H1 (cell line): ENCODE measurements around the gene DUSP1. TPM values are rescaled to one million over a fixed set of nuclear protein-coding genes. Genes with fewer than 3 reads are reported as not detected.

Source experiments
- CBX5 ChIP-seq: fragments of 300-800, 300-1000 bp; sonication (generic); IDR thresholded peaks from 2 replicates; pipeline ENCODE4 v1.7.1; 2016; ENCODE audit warnings: antibody characterized with exemption, low read length, low read depth
- CEBPB ChIP-seq: IDR thresholded peaks from 2 replicates; pipeline ENCODE4 v1.6.1; 2012; ENCODE audit warnings: low read depth, low read length
- CHD7 ChIP-seq: fragments of 300-600 bp; sonication (generic); IDR thresholded peaks from 2 replicates; pipeline ENCODE4 v1.7.1; 2012; ENCODE audit warnings: low read length, moderate library complexity, mild to moderate bottlenecking, inconsistent platforms; ENCODE audit not compliant: insufficient replicate concordance
- FOSL1 ChIP-seq: IDR thresholded peaks from 2 replicates; pipeline ENCODE4 v1.6.1; 2011; ENCODE audit warnings: mild to moderate bottlenecking, low read depth, low read length, moderate library complexity; ENCODE audit not compliant: insufficient read depth
- NANOG ChIP-seq: IDR thresholded peaks from 2 replicates; pipeline ENCODE4 v1.6.1; 2011; ENCODE audit warnings: low read length, low read depth, mild to moderate bottlenecking, inconsistent platforms; ENCODE audit not compliant: insufficient read depth, poor library complexity, severe bottlenecking
- POLR2A ChIP-seq, 2 experiments: IDR thresholded peaks; 1 replicate in 1 of 2; 2 replicates in 1 of 2; pipeline ENCODE4 v1.6.1; 2011; ENCODE audit warnings: low read depth in 2 of 2, low read length in 2 of 2, mild to moderate bottlenecking in 2 of 2; ENCODE audit errors: control extremely low read depth in 1 of 2
- POU5F1 ChIP-seq: IDR thresholded peaks from 2 replicates; pipeline ENCODE4 v1.6.1; 2011; ENCODE audit warnings: low read depth, mild to moderate bottlenecking, low read length, moderate library complexity
- RBBP5 ChIP-seq: IDR thresholded peaks from 2 replicates; pipeline ENCODE4 v1.7.1; 2012; ENCODE audit warnings: low read depth, mild to moderate bottlenecking, inconsistent platforms, low read length, moderate library complexity, borderline replicate concordance
- SP2 ChIP-seq: IDR thresholded peaks from 2 replicates; pipeline ENCODE4 v1.6.1; 2012; ENCODE audit warnings: mild to moderate bottlenecking, low read length, inconsistent platforms
- SP4 ChIP-seq: IDR thresholded peaks from 2 replicates; pipeline ENCODE4 v1.6.1; 2012; ENCODE audit warnings: low read length, inconsistent platforms
- TAF1 ChIP-seq: IDR thresholded peaks from 2 replicates; pipeline ENCODE4 v1.6.1; 2011; ENCODE audit warnings: mild to moderate bottlenecking, low read depth, low read length
- TEAD4 ChIP-seq: IDR thresholded peaks from 2 replicates; pipeline ENCODE4 v1.6.1; 2012; ENCODE audit warnings: low read depth, low read length, inconsistent platforms, mixed read lengths
- polyA plus RNA-seq, 7 experiments: library from polyadenylated mRNA; depleted of rRNA in 3 of 7; stranded (reverse) in 5 of 7; unstranded in 2 of 7; fragments of >200 nt in 5 of 7; fragments of 200-250 nt in 2 of 7; gene quantifications; 1 replicate in 5 of 7; 2 replicates in 1 of 7; 4 replicates in 1 of 7; pipeline versions ENCODE4 v1.2.1 to v1.2.3, GENCODE V29; 2011 to 2013; ENCODE audit warnings: missing spikeins in 2 of 7, mixed read lengths in 2 of 7
- total RNA-seq: library from RNA; stranded (reverse); fragmentation: NEBNext Ultra II Directional; extraction: Animal tissue kit (Norgen Biotek cat#: 25700); gene quantifications from 2 replicates; pipeline ENCODE4 v1.2.1, GENCODE V29; 2021

Gene DUSP1
- total and polyA plus RNA-seq, 2 of the 8 experiments (the other 6 are each of a cell fraction or from before 2014, with no cell fraction given): 6.5 to 11.7 TPM

- TF ChIP-seq TEAD4 (0 out of 2 replicates have a peak, but pooled peaks have one; percentile 31), POLR2A (IDR thresholded peaks at IDR 0.05; ENCODE audit: control extremely low read depth in 1 of 2, low read depth in 2 of 2, low read length in 2 of 2) (no peak), CHD7 (no peak), CEBPB (no peak), CBX5 (no peak), FOSL1 (no peak), SP2 (no peak), TAF1 (no peak), NANOG (no peak), POU5F1 (no peak), RBBP5 (peak; percentile 82; the same call in 1 of the 2 replicates), SP4 (peak; percentile 4; the same call in 1 of the 2 replicates)
Observed at GRCh38 chr5:172771439-172772111, 580 bp upstream of the DUSP1 start (continued).
